Superior temporal gyrus (tissue), 1 donor: ENCODE data around the gene TFB2M.
A peak's percentile ranks its signal among the peaks of the same experiment; 100 is the strongest.

Experiments
- DNase-seq: peaks from one replicate; pipeline ENCODE4 v3.0.0-alpha.2; 2016; ENCODE audit errors: extremely low spot score

TFB2M gene

GRCh38 chr1:246513619-246514343 is 52.3 kb downstream of the TFB2M start:
- DNase-seq: no peak

- DNase-seq: no peak
Measured at GRCh38 chr1:246513041-246513440, 53.0 kb downstream of the TFB2M start.

- DNase-seq: no peak
Measured at GRCh38 chr1:246512635-246513034, 53.4 kb downstream of the TFB2M start.

- no peak for DNase-seq
Measured at GRCh38 chr1:246512230-246512629, 53.8 kb downstream of the TFB2M start.

- no peak for DNase-seq
Measured at GRCh38 chr1:246511203-246511602, 54.9 kb downstream of the TFB2M start.

GRCh38 chr1:246510147-246511030 is 55.7 kb downstream of the TFB2M start:
- DNase-seq: no peak

- DNase-seq: no peak
Measured at GRCh38 chr1:246508897-246509688, 57.0 kb downstream of the TFB2M start.

- DNase-seq: peak; percentile 81
Measured at GRCh38 chr1:246506674-246507481, 59.2 kb downstream of the TFB2M start, which contains the start of gene SMYD3. TSS of gene SMYD3 (minus strand) at chr1:246507279.

- no peak for DNase-seq
Measured at GRCh38 chr1:246506367-246506673, 59.7 kb downstream of the TFB2M start.

GRCh38 chr1:246503341-246503740 is 62.7 kb downstream of the TFB2M start:
- DNase-seq: no peak

GRCh38 chr1:246497331-246497915 is 68.6 kb downstream of the TFB2M start:
- DNase-seq: peak; percentile 91

GRCh38 chr1:246492611-246493245 is 73.3 kb downstream of the TFB2M start:
- DNase-seq: peak; percentile 86

- DNase-seq: no peak
Measured at GRCh38 chr1:246491551-246492053, 74.5 kb downstream of the TFB2M start.
